HepG2 (cell line): Measurements from ENCODE around the gene ARMH1. TPM values are rescaled to one million over a fixed set of nuclear protein-coding genes. Genes with fewer than 3 reads are reported as not detected.

ENCODE experiments used
- ATAC-seq: fragments of 200-7000 bp; cut with Tn5 transposase; 3 replicates; pipeline ENCODE4 v1.9.1; 2020; ENCODE audit warnings: mild to moderate bottlenecking, moderate library complexity
- BruUV-seq: library from RNA; stranded (reverse); fragments of 400-500 nt; replicated peaks from 2 replicates; lab custom pipeline; 2021; lab: Mats Ljungman, UMichigan
- CTCF ChIA-PET: fragments of 300-600 bp; formaldehyde crosslinking; extraction: SDS; loops from one replicate; lab custom pipeline; 2021; ENCODE audit warnings: low total read pairs, inconsistent platforms, low intra/inter-chr PET ratio; lab: Yijun Ruan, JAX
- POLR2A ChIA-PET: fragments of 350-600 bp; sonication (Branson Sonifier 250); formaldehyde crosslinking; loops from one replicate; lab custom pipeline; 2020; ENCODE audit warnings: antibody characterized with exemption, inconsistent platforms; lab: Yijun Ruan, JAX
- DNase-seq: peaks from one replicate; pipeline ENCODE4 v3.0.0-alpha.2; 2015; ENCODE audit warnings: low spot score
- FAIRE-seq: peaks from 3 replicates; lab custom pipeline; 2011; peaks lifted over from hg19 to GRCh38; lab: Jason Lieb, UNC
- H2AFZ ChIP-seq: one replicate; pipeline ENCODE4 v1.6.1; 2011; ENCODE audit warnings: low read length, inconsistent platforms
- H3K27ac ChIP-seq: fragments of 300-600 bp; 3 replicates; pipeline ENCODE4 v1.8.0; 2011; ENCODE audit warnings: mixed run types, mild to moderate bottlenecking, mixed read lengths, low read length, inconsistent platforms; ENCODE audit not compliant: insufficient read depth; ENCODE audit errors: extremely low read length
- H3K27me3 ChIP-seq, 2 experiments: fragments of 200-600 bp in 1 of 2; 2 replicates in 1 of 2; 3 replicates in 1 of 2; pipeline versions ENCODE4 v1.6.0 to v1.8.0; 2011; ENCODE audit warnings: low read length in 2 of 2, mild to moderate bottlenecking in 2 of 2, moderate library complexity in 2 of 2, inconsistent platforms in 1 of 2; ENCODE audit not compliant: insufficient read depth in 2 of 2, control insufficient read depth in 1 of 2
- H3K36me3 ChIP-seq, 2 experiments: fragments of 200-600 bp in 1 of 2; replicated peaks in 1 of 2; 2 replicates in 1 of 2; 3 replicates in 1 of 2; pipeline versions ENCODE4 v1.5.1 to v1.8.0; 2011; ENCODE audit warnings: low read length in 2 of 2, inconsistent platforms in 1 of 2; ENCODE audit not compliant: insufficient read depth in 2 of 2, control insufficient read depth in 1 of 2
- H3K4me1 ChIP-seq: 2 replicates; pipeline ENCODE4 v1.5.1; 2012; ENCODE audit warnings: low read length, inconsistent platforms; ENCODE audit not compliant: insufficient read depth
- H3K4me2 ChIP-seq: 2 replicates; pipeline ENCODE4 v1.6.0; 2011; ENCODE audit warnings: low read depth, low read length, inconsistent platforms
- H3K4me3 ChIP-seq, 3 experiments: fragments of 200-600 bp in 1 of 3; sonication (generic), shearing (Covaris generic) in 1 of 3; replicated peaks in 1 of 3; 2 replicates each; pipeline ENCODE4 v1.5.1; 2011 to 2016; ENCODE audit warnings: low read length in 3 of 3, inconsistent platforms in 2 of 3, low read depth in 2 of 3, mild to moderate bottlenecking in 2 of 3, control low read depth in 1 of 3, mixed read lengths in 1 of 3; ENCODE audit not compliant: insufficient read depth in 1 of 3
- H3K79me2 ChIP-seq: one replicate; pipeline ENCODE4 v1.6.1; 2011; ENCODE audit warnings: low read length, inconsistent platforms; ENCODE audit not compliant: insufficient read depth
- H3K9ac ChIP-seq: 2 replicates; pipeline ENCODE4 v1.6.0; 2011; ENCODE audit warnings: mild to moderate bottlenecking, low read depth, low read length, inconsistent platforms; ENCODE audit not compliant: insufficient read depth
- H3K9me3 ChIP-seq: 2 replicates; pipeline ENCODE4 v1.5.1; 2012; ENCODE audit warnings: mild to moderate bottlenecking, low read length
- H4K20me1 ChIP-seq: 2 replicates; pipeline ENCODE4 v1.6.0; 2011; ENCODE audit warnings: inconsistent platforms, mild to moderate bottlenecking, low read length, moderate library complexity; ENCODE audit not compliant: insufficient read depth
- ATF7 ChIP-seq, 2 experiments: fragments of 450-650 bp in 1 of 2; sonication (generic) in 1 of 2; formaldehyde crosslinking in 1 of 2; IDR thresholded peaks; 2 replicates each; pipeline versions ENCODE4 v1.4.0 to v1.6.1; 2016 to 2020; ENCODE audit warnings: antibody characterized with exemption in 1 of 2, mild to moderate bottlenecking in 1 of 2, missing genetic modification reagents in 1 of 2
- BATF2 ChIP-seq: sonication (generic); formaldehyde crosslinking; IDR thresholded peaks from 2 replicates; pipeline ENCODE4 v1.8.0; 2022; ENCODE audit warnings: mild to moderate bottlenecking, missing genetic modification reagents, moderate library complexity
- BRD4 ChIP-seq: sonication (generic); formaldehyde crosslinking; IDR thresholded peaks from 2 replicates; pipeline ENCODE4 v1.4.0; 2020; ENCODE audit warnings: missing genetic modification reagents
- CENPT ChIP-seq: sonication (generic); formaldehyde crosslinking; IDR thresholded peaks from 2 replicates; pipeline ENCODE4 v1.8.0; 2022; ENCODE audit warnings: low read depth, mild to moderate bottlenecking, moderate library complexity, missing genetic modification reagents
- DNMT1 ChIP-seq: sonication (generic); formaldehyde crosslinking; IDR thresholded peaks from 2 replicates; pipeline ENCODE4 v1.5.1; 2020; ENCODE audit warnings: mild to moderate bottlenecking, missing genetic modification reagents
- ELF4 ChIP-seq: sonication (generic); formaldehyde crosslinking; IDR thresholded peaks from 2 replicates; pipeline ENCODE4 v1.5.0; 2020; ENCODE audit warnings: missing genetic modification reagents, mild to moderate bottlenecking, moderate library complexity, borderline replicate concordance
- FOXC1 ChIP-seq: sonication (generic); formaldehyde crosslinking; IDR thresholded peaks from 2 replicates; pipeline ENCODE4 v1.8.0; 2022; ENCODE audit warnings: mild to moderate bottlenecking, missing genetic modification reagents, borderline replicate concordance
- MAF1 ChIP-seq: sonication (generic); formaldehyde crosslinking; IDR thresholded peaks from 2 replicates; pipeline ENCODE4 v1.5.0; 2020; ENCODE audit warnings: missing genetic modification reagents, borderline replicate concordance
- POGK ChIP-seq: sonication (generic); formaldehyde crosslinking; conservative IDR thresholded peaks from 2 replicates; pipeline ENCODE4 v1.8.0; 2022; ENCODE audit warnings: mild to moderate bottlenecking, moderate library complexity, missing genetic modification reagents
- REPIN1 ChIP-seq: sonication (generic); formaldehyde crosslinking; IDR thresholded peaks from 2 replicates; pipeline ENCODE4 v1.8.0; 2022; ENCODE audit warnings: missing genetic modification reagents, low read depth, mild to moderate bottlenecking, borderline replicate concordance
- SP5 ChIP-seq: IDR thresholded peaks from 2 replicates; pipeline ENCODE4 v1.6.1; 2016; ENCODE audit warnings: low read depth, borderline replicate concordance
- SUZ12 ChIP-seq: fragments of 150-350 bp; IDR thresholded peaks from 2 replicates; pipeline ENCODE4 v1.6.1; 2014; ENCODE audit warnings: low read depth, low read length
- THAP8 ChIP-seq: sonication (generic); formaldehyde crosslinking; IDR thresholded peaks from 2 replicates; pipeline ENCODE4 v1.5.1; 2020; ENCODE audit warnings: missing genetic modification reagents, mild to moderate bottlenecking, borderline replicate concordance
- ZFP36 ChIP-seq: fragments of 150-350 bp; IDR thresholded peaks from 2 replicates; pipeline ENCODE4 v1.6.1; 2018; ENCODE audit warnings: borderline replicate concordance, low read length, low read depth; ENCODE audit not compliant: partially characterized antibody
- ZNF256 ChIP-seq: sonication (generic); formaldehyde crosslinking; conservative IDR thresholded peaks from 2 replicates; pipeline ENCODE4 v1.4.0; 2020; ENCODE audit warnings: missing genetic modification reagents
- ZNF282 ChIP-seq: fragments of 450-650 bp; IDR thresholded peaks from 2 replicates; pipeline ENCODE4 v1.6.1; 2018; ENCODE audit not compliant: partially characterized antibody
- ZNF296 ChIP-seq: sonication (generic); formaldehyde crosslinking; conservative IDR thresholded peaks from 2 replicates; pipeline ENCODE4 v1.5.0; 2020; ENCODE audit warnings: mild to moderate bottlenecking, missing genetic modification reagents
- ZNF335 ChIP-seq: sonication (generic); formaldehyde crosslinking; IDR thresholded peaks from 2 replicates; pipeline ENCODE4 v1.4.0; 2020; ENCODE audit warnings: missing genetic modification reagents
- ZNF550 ChIP-seq: sonication (generic); formaldehyde crosslinking; IDR thresholded peaks from 2 replicates; pipeline ENCODE4 v1.4.0; 2020; ENCODE audit warnings: mild to moderate bottlenecking, missing genetic modification reagents, borderline replicate concordance
- WGBS: methylation state at CpG from one replicate; pipeline ENCODE4 v1.1.6; 2017; ENCODE audit warnings: low lambda C conversion rate; 5-methylcytosine and 5-hydroxymethylcytosine counted together
- in situ Hi-C: cut with HindIII; loops from 2 replicates; pipeline ENCODE4 v1.10.0; 2017; ENCODE audit warnings: low pct_unique_long_range_greater_than_20kb; ENCODE audit not compliant: extremely low pct_ligation_motif_present
- intact Hi-C: fragments of 100-400 bp; cut with micrococcal nuclease; formaldehyde crosslinking; loops from one replicate; pipeline ENCODE4 v1.10.0; 2022; ENCODE audit not compliant: unreplicated experiment
- polyA plus RNA-seq, 8 experiments: library from polyadenylated mRNA; depleted of rRNA in 3 of 8; stranded (reverse) in 7 of 8; unstranded in 1 of 8; fragments of >200 nt; fragmentation: Illumina TruSeq in 4 of 8; extraction: Trizol in 4 of 8; gene quantifications; 2 replicates each; pipeline versions ENCODE4 v1.2.1 to v1.2.3, GENCODE V29; 2011 to 2016; ENCODE audit warnings: low read depth in 4 of 8, missing spikeins in 1 of 8, mixed read lengths in 1 of 8; ENCODE audit not compliant: insufficient read depth in 1 of 8
- total RNA-seq, 5 experiments: library from RNA; depleted of rRNA; stranded (reverse); fragments of >200 nt; fragmentation: Illumina TruSeq; extraction: Trizol; gene quantifications; 2 replicates each; pipeline ENCODE4 v1.2.3, GENCODE V29; 2016; ENCODE audit warnings: low read depth in 1 of 5

The ARMH1 gene
- total and polyA plus RNA-seq, 2 of the 13 experiments (the other 11 are each of a cell fraction or from before 2014, with no cell fraction given) = 0.69 TPM; not detected in 1

GRCh38 chr1:44631647-44632539, 42.6 kb upstream of the ARMH1 start:
- CTCF ChIA-PET = no interaction called here
- ATAC-seq (peak; percentile 85), FAIRE-seq (no peak), DNase-seq (peak; percentile 84)
- Histone ChIP-seq H3K4me2 (peak overlapping the region; percentile 92), H4K20me1 (no peaks in the 10 kb centered on the region), H3K27ac (peak overlapping the region; percentile 97), H3K9ac (peak overlapping the region; percentile 84), H3K4me1 (peaks cover 38% of the 10 kb centered on the region), H3K36me3 (peaks cover 23 to 40% of the 10 kb centered on the region in 2 experiments), H2AFZ (no peak overlapping the region), H3K9me3 (no peaks in the 10 kb centered on the region), H3K4me3 (peak overlapping the region; percentile 66 to 85 (median 76)), H3K27me3 (no peaks in the 10 kb centered on the region), H3K79me2 (peaks cover 21% of the 10 kb centered on the region)
- in situ Hi-C loops = no loop called here
- no TSS peak for BruUV-seq
- POLR2A ChIA-PET = interaction anchor here (0.6 to 3.5 kb wide), 18 partner anchors 9 to 982 kb away, joined by 3 to 34 read pairs (median 7); partner anchors contain the start of genes ARMH1, KDM4A and TMEM53
- 11% methylated on average over 23 of the region's 88 CpGs for WGBS
- intact Hi-C loops = loop anchor here (1.0 to 5.0 kb wide), 2 partner anchors 23 to 575 kb away; partner anchors contain the start of gene ZSWIM5
- TF ChIP-seq ELF4 (CRISPR knock-in tag) (no peak), CENPT (no peak), FOXC1 (CRISPR knock-in tag) (no peak; the same call in 1 of the 2 replicates), ZNF282 (no peak), MAF1 (no peak), ZNF550 (CRISPR knock-in tag) (no peak), ZNF296 (no peak), ZNF335 (no peak), BRD4 (CRISPR knock-in tag) (0 out of 2 replicates have a peak, but pooled peaks have one; percentile 53), DNMT1 (CRISPR knock-in tag) (no peak), ATF7 (IDR thresholded peaks at IDR 0.05) (no peak), ATF7 (CRISPR knock-in tag; IDR thresholded peaks at IDR 0.05) (no peak), POGK (CRISPR knock-in tag) (no peak), SUZ12 (no peak), BATF2 (CRISPR knock-in tag) (no peak), ZFP36 (peak; percentile 51), THAP8 (CRISPR knock-in tag) (no peak), REPIN1 (CRISPR knock-in tag) (0 out of 2 replicates have a peak, but pooled peaks have one; percentile 19), ZNF256 (CRISPR knock-in tag) (no peak), SP5 (peak; percentile 20; the same call in 1 of the 2 replicates)
